HUES6 (cell line): ENCODE results near the gene KRTAP19-2.

Source experiments
- H3K27ac ChIP-seq: 2 replicates; pipeline ENCODE4 v1.7.0; 2013; ENCODE audit warnings: low read depth, mild to moderate bottlenecking, low read length, inconsistent platforms
- H3K27me3 ChIP-seq: 2 replicates; pipeline ENCODE4 v1.6.1; 2013; ENCODE audit warnings: low read length; ENCODE audit not compliant: control insufficient read depth, insufficient read depth
- H3K36me3 ChIP-seq: 2 replicates; pipeline ENCODE4 v1.6.1; 2013; ENCODE audit warnings: low read length; ENCODE audit not compliant: control insufficient read depth, insufficient read depth
- H3K4me1 ChIP-seq: 2 replicates; pipeline ENCODE4 v1.6.1; 2013; ENCODE audit warnings: low read length; ENCODE audit not compliant: control insufficient read depth, insufficient read depth
- H3K4me3 ChIP-seq: 2 replicates; pipeline ENCODE4 v1.5.1; 2013; ENCODE audit warnings: low read depth, low read length
- H3K9ac ChIP-seq: one replicate; pipeline ENCODE4 v1.6.1; 2013; ENCODE audit warnings: mild to moderate bottlenecking, low read length
- H3K9me3 ChIP-seq: 2 replicates; pipeline ENCODE4 v1.6.1; 2013; ENCODE audit warnings: low read depth, low read length; ENCODE audit not compliant: control insufficient read depth, insufficient read depth

Gene KRTAP19-2

DNA sequence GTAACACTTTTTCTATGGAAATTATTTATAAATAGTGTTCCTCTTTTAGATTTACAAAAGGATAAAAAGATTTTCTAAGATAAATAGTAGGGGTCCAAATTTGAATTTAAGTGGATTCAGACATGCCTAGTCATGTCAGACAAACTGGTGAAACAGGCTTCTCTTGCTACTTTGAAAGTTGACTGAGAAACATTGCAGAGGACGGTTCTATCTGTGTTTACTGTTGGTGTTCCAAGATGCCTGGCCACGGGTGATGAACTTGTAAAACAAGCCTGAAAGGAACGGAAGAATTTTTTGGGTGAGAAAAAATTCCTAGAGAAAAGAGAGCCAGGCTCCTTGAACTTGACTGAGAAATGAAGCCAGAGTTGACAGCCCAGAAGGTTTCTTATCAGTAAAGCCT lies 9.2 kb downstream of the KRTAP19-2 start:
- H3K36me3 ChIP-seq: no peaks in the 10 kb centered on the region
- no peaks in the 10 kb centered on the region for H3K9me3 ChIP-seq
- H3K4me3 ChIP-seq: no peak overlapping the region
- H3K4me1 ChIP-seq: no peaks in the 10 kb centered on the region
- H3K27ac ChIP-seq: no peak overlapping the region
- H3K9ac ChIP-seq: no peak overlapping the region
- H3K27me3 ChIP-seq: no peaks in the 10 kb centered on the region

DNA sequence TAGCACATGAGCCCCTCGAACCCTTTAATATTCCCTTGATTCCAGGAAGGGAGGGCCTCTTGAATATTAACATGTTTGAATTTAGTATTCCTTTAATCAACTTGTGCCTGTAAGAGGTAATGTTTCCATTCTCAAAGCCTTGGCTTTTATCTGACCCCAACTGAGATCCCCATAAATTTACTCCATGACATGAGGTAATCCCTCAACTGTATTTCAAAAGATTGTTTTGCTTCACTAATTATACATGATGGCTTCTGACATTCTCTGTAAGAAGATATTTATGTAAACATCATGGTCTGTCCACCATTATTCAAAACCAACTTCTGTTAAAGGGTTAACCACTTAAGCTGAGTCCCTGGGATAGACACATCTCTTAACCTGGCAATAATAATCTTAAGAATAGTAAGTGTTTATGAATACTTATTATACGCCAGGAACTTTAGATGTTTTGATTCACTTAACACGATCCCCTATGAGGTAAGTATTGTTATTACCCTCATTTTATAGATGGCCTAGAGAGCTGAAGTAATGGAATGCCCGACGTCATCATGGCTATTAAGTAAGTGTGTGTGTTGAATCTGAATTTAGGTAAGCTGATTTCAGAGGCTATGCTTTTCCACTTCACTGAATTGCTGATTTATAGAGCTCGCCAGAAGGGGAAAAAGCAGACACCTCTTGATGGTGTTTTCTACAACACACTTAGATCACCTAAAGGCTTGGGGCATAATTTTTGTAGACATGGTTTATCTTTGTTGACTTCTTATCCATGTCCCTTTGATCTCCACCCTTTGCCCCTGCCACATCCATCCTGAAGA lies 18.1 kb downstream of the KRTAP19-2 start:
- Histone ChIP-seq H3K9ac (no peak overlapping the region), H3K9me3 (no peaks in the 10 kb centered on the region), H3K27me3 (no peaks in the 10 kb centered on the region), H3K4me3 (no peak overlapping the region), H3K27ac (no peak overlapping the region), H3K4me1 (no peaks in the 10 kb centered on the region), H3K36me3 (no peaks in the 10 kb centered on the region)

DNA sequence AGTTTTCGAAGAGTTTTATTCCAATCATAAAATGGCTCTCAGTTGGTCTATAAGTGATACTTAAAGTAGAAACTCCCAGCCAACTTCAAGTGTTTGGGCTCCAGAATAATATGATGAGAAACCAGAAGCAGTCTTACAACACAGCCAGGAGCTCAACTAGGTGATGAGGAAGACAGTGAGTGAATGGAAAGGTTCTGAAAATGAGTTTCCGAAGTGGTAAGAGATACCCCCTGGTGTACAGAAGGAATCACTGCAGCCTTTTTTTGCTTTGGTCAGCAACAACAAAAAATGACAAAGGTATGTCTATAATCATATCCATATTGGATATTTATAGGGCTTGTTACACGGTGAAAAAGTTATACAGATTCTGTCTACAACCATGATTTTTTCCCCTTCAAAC lies 23.5 kb downstream of the KRTAP19-2 start:
- Histone ChIP-seq H3K4me1 (no peaks in the 10 kb centered on the region), H3K9ac (no peak overlapping the region)

DNA sequence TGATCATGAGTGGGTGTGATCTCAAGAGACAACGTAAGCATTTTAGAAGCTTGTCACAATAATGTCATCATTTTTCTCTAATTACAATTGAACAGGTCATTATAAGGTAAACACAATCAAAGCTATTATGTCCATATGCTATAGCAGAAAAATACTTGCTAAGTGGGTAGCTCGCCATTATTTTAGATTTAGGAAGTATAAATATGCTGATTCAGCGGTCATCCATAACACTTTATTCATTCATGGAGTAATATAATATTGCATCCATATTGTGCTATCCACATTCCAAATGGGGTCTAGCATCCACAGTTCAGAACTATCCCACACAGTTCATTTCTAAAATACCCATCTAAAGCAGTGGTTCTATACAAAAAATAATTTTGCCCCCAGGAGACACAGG lies 38.7 kb downstream of the KRTAP19-2 start:
- Histone ChIP-seq H3K27me3 (no peaks in the 10 kb centered on the region), H3K27ac (no peak overlapping the region), H3K4me1 (peaks cover 6% of the 10 kb centered on the region; the same call in 1 of the 2 replicates), H3K9me3 (no peaks in the 10 kb centered on the region), H3K36me3 (no peaks in the 10 kb centered on the region), H3K9ac (no peak overlapping the region), H3K4me3 (no peak overlapping the region)

More for the DNA sequence above, 23.5 kb downstream of the KRTAP19-2 start:
- no peak overlapping the region for H3K4me3 ChIP-seq
- no peaks in the 10 kb centered on the region for H3K9me3 ChIP-seq
- H3K27ac ChIP-seq: no peak overlapping the region
- H3K36me3 ChIP-seq: no peaks in the 10 kb centered on the region
- no peaks in the 10 kb centered on the region for H3K27me3 ChIP-seq

DNA sequence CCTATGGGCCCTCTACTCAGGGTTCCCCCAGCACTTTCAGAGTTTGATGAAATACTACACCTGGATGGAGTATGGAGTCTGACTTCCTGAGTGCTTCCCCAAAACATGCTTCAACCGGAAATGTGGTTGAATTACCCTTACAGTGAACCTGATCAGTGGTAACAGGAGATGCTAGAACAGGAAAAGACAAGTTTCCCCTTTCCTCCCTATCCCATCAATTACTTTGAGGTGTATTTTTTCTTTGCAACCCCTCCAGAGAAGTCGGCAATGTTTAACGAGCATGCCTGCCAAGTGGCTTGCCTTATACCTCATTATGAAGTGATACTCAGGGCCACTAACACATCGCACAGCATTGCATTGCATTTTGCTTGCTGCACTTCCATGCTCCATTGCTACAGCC lies 40.2 kb downstream of the KRTAP19-2 start:
- Histone ChIP-seq H3K27me3 (no peaks in the 10 kb centered on the region), H3K9me3 (no peaks in the 10 kb centered on the region), H3K9ac (no peak overlapping the region), H3K4me1 (peaks cover 13% of the 10 kb centered on the region; the same call in 1 of the 2 replicates), H3K4me3 (no peak overlapping the region), H3K27ac (no peak overlapping the region), H3K36me3 (no peaks in the 10 kb centered on the region)

DNA sequence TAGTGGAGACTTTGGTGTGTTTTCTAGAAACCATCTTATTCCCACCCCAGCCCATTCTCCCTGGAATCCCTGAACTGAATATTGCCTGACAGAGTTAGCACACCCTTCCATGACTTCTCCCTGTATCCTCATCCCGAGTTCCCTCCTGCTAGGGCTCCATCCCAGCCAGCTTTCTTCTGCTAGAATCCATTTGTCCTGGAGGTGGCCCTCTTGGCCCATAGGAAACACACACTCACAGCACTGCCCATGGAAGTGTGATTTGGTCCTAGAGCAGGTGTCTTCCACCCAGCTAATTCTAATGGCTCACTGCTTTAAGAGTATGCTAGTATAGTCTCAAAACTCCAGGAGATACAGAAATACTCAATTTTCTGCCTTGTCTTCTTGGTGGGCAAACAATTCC lies 43.0 kb downstream of the KRTAP19-2 start:
- H3K27me3 ChIP-seq: no peaks in the 10 kb centered on the region
- H3K4me1 ChIP-seq: peaks cover 13% of the 10 kb centered on the region; the same call in 1 of the 2 replicates
- H3K4me3 ChIP-seq: no peak overlapping the region
- H3K27ac ChIP-seq: no peak overlapping the region
- no peaks in the 10 kb centered on the region for H3K9me3 ChIP-seq
- H3K36me3 ChIP-seq: no peaks in the 10 kb centered on the region
- no peak overlapping the region for H3K9ac ChIP-seq

DNA sequence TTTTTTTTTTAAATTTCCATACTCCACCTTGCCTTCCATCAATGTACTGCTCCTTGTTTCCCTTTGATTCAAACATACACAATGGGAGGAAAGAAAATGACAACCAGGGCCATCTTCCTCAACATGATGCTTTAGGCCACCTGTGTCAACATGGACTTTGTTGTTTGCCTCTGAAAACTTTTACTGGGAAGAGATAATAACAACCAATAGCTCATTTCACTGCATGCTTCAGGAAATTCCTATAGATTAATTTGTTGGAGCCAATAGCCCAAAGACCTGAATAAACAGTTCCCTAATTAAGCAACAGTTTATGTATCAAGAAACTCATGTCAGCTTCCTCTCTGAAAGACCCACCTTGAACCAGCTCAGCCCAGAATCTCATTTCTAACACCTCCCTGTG lies 44.0 kb downstream of the KRTAP19-2 start:
- Histone ChIP-seq H3K9ac (no peak overlapping the region), H3K4me3 (no peak overlapping the region; the same call in 1 of the 2 replicates), H3K4me1 (peaks cover 13% of the 10 kb centered on the region; the same call in 1 of the 2 replicates), H3K9me3 (no peaks in the 10 kb centered on the region), H3K27me3 (no peaks in the 10 kb centered on the region), H3K27ac (no peak overlapping the region), H3K36me3 (no peaks in the 10 kb centered on the region)

DNA sequence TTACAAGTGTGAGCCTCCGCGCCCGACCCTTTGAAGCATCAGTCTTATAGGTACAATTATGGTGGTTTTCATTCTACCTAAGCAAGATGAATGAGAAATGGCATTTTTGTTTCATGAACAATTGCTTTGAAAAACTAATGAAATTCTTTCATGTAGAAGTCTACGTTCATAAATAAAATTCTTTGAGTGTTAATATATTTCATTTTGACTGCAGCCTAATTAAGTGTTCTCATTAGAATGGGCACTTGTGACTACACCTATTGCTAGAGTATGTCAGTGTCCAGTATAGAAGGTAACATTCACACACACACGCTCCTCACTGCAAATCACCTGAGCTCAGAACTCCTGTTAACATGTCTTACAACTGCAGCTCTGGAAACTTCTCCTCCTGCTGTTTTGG lies 47.3 kb downstream of the KRTAP19-2 start, which contains the start of gene KRTAP15-1:
Gene KRTAP15-1 (plus strand): TSS at position 301 of the 400 bp plus-strand sequence. CDS start 53 bp downstream, at position 354.
- Histone ChIP-seq H3K27ac (no peak within 1 kb of the TSS), H3K9me3 (no peaks in the 10 kb centered on the region), H3K4me3 (no peak within 1 kb of the TSS), H3K27me3 (no peaks in the 10 kb centered on the region), H3K9ac (no peak within 1 kb of the TSS), H3K36me3 (no peaks in the 10 kb centered on the region), H3K4me1 (peaks cover 13% of the 10 kb centered on the region; the same call in 1 of the 2 replicates)
